HUES64 (cell line): ENCODE data around the gene IMMP2L.
A peak's percentile ranks its signal among the peaks of the same experiment; 100 is the strongest.

Source experiments
- H3K27ac ChIP-seq: 2 replicates; pipeline ENCODE4 v1.7.0; 2013; ENCODE audit warnings: low read depth, low read length, inconsistent platforms
- H3K27me3 ChIP-seq: 2 replicates; pipeline ENCODE4 v1.6.1; 2013; ENCODE audit warnings: mild to moderate bottlenecking, low read length; ENCODE audit not compliant: insufficient read depth
- H3K36me3 ChIP-seq: 2 replicates; pipeline ENCODE4 v1.6.1; 2013; ENCODE audit warnings: mild to moderate bottlenecking, low read length; ENCODE audit not compliant: insufficient read depth
- H3K4me1 ChIP-seq: 2 replicates; pipeline ENCODE4 v1.6.1; 2013; ENCODE audit warnings: mild to moderate bottlenecking, low read length, moderate library complexity; ENCODE audit not compliant: insufficient read depth
- H3K4me3 ChIP-seq: 2 replicates; pipeline ENCODE4 v1.5.1; 2013; ENCODE audit warnings: mild to moderate bottlenecking, low read length, moderate library complexity
- H3K9ac ChIP-seq: 2 replicates; pipeline ENCODE4 v1.6.1; 2013; ENCODE audit warnings: mild to moderate bottlenecking, low read depth, low read length
- H3K9me3 ChIP-seq: 2 replicates; pipeline ENCODE4 v1.6.1; 2013; ENCODE audit warnings: low read depth, low read length; ENCODE audit not compliant: insufficient read depth
- WGBS: fragments of 150-250, 120-280 bp; methylation state at CpG from one replicate; pipeline ENCODE4 v1.1.7; 2013; ENCODE audit warnings: missing lambda C conversion rate; 5-methylcytosine and 5-hydroxymethylcytosine counted together

The IMMP2L gene

DNA sequence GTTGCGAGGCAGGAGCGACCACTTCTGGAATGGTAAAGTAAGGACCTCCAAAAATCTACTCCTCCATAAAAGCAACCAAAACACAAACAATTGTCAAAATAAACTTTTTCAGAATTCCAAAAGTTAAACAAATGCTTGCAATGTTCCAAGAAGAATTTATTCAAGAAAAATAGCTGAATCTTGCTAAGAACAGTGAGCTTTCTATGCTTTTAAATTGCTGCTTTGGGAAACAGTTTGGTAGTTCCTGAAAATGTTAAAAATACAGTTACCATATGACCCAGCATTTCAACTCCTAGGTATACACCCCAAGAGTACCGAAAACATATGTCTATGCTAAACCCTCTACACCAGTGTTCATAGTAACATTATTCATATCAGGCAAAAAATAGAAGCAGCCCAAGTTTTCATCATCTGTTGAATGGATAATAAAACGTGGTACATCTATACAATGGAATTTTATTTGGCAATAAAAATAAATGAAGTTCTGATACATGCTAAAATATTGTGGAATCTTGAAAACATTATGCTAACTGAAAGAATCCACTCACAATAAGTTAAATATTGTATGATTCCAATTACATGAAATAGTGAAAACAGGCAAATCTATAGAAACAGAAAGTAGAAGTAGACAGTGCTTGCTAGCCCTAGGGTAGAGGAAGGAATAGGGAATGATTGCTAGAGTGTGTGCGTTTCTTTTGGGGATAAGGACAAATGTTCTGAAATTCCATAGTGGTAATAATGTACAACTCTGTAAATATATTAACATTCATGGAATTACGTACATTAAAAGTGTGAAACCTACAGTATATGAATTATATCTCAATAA, 414.4 kb downstream of the IMMP2L start:
- no peak overlapping the region for H3K9ac ChIP-seq
- H3K4me1 ChIP-seq = 0 out of 2 replicates have a peak, but pooled peaks cover 5% of the 10 kb centered on the region
- WGBS = 98% methylated on average over 4 of the region's 6 CpGs
- no peak overlapping the region for H3K27ac ChIP-seq
- no peak overlapping the region for H3K4me3 ChIP-seq
- H3K27me3 ChIP-seq = no peaks in the 10 kb centered on the region
- H3K36me3 ChIP-seq = no peaks in the 10 kb centered on the region
- H3K9me3 ChIP-seq = no peaks in the 10 kb centered on the region

- Histone ChIP-seq H3K4me1 (0 out of 2 replicates have a peak, but pooled peaks cover 5% of the 10 kb centered on the region), H3K9me3 (no peaks in the 10 kb centered on the region), H3K4me3 (no peak overlapping the region), H3K27me3 (no peaks in the 10 kb centered on the region), H3K9ac (no peak overlapping the region), H3K36me3 (no peaks in the 10 kb centered on the region), H3K27ac (no peak overlapping the region)
Observed at GRCh38 chr7:111146136-111146535, 416.2 kb downstream of the IMMP2L start.

DNA sequence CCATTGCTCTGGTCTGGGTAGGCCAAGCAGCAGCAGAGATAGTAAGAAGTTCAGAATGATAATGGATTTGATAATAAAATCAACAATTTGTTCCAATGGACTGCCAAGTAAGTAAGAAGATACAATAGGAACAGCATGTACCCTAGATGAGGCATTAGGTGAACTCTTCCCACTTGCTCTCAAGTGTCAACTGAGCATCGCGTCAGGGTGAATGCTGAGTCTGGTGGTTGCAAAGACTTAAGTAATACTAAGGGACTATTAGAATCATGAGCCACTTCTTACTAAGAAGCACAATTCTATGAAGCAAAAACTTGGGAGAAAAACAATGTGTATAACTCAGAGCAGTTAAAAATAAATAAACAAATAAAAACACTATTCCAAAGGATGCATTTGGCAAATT, 416.8 kb downstream of the IMMP2L start:
- H3K36me3 ChIP-seq = no peaks in the 10 kb centered on the region
- no peak overlapping the region for H3K9ac ChIP-seq
- no peak overlapping the region for H3K4me3 ChIP-seq
- WGBS = 94% methylated on average over 2 of the region's 2 CpGs
- H3K4me1 ChIP-seq = 0 out of 2 replicates have a peak, but pooled peaks cover 4% of the 10 kb centered on the region
- H3K27me3 ChIP-seq = no peaks in the 10 kb centered on the region
- no peak overlapping the region for H3K27ac ChIP-seq
- no peaks in the 10 kb centered on the region for H3K9me3 ChIP-seq

- no peak overlapping the region for H3K27ac ChIP-seq
- no peak overlapping the region for H3K4me3 ChIP-seq
- 100% methylated on average over 2 of the region's 2 CpGs for WGBS
- peaks cover 19% of the 10 kb centered on the region for H3K4me1 ChIP-seq
- no peak overlapping the region for H3K9ac ChIP-seq
- no peaks in the 10 kb centered on the region for H3K9me3 ChIP-seq
- no peaks in the 10 kb centered on the region for H3K27me3 ChIP-seq
- no peaks in the 10 kb centered on the region for H3K36me3 ChIP-seq
Observed at GRCh38 chr7:111140091-111140865, 422.0 kb downstream of the IMMP2L start.

GRCh38 chr7:111138586-111138985, 423.7 kb downstream of the IMMP2L start:
- Histone ChIP-seq H3K9ac (no peak overlapping the region), H3K27me3 (no peaks in the 10 kb centered on the region), H3K4me1 (peaks cover 19% of the 10 kb centered on the region), H3K9me3 (no peaks in the 10 kb centered on the region), H3K27ac (no peak overlapping the region; the same call in 1 of the 2 replicates), H3K36me3 (no peaks in the 10 kb centered on the region), H3K4me3 (no peak overlapping the region)

- Histone ChIP-seq H3K27me3 (no peaks in the 10 kb centered on the region), H3K4me3 (no peak overlapping the region), H3K4me1 (peaks cover 19% of the 10 kb centered on the region), H3K9ac (peak overlapping the region; percentile 28; the same call in 1 of the 2 replicates), H3K9me3 (no peaks in the 10 kb centered on the region), H3K36me3 (no peaks in the 10 kb centered on the region), H3K27ac (peak overlapping the region; percentile 0; the same call in 1 of the 2 replicates)
- WGBS = 68% methylated on average over 2 of the region's 2 CpGs
Observed at GRCh38 chr7:111138193-111138569, 424.1 kb downstream of the IMMP2L start.

DNA sequence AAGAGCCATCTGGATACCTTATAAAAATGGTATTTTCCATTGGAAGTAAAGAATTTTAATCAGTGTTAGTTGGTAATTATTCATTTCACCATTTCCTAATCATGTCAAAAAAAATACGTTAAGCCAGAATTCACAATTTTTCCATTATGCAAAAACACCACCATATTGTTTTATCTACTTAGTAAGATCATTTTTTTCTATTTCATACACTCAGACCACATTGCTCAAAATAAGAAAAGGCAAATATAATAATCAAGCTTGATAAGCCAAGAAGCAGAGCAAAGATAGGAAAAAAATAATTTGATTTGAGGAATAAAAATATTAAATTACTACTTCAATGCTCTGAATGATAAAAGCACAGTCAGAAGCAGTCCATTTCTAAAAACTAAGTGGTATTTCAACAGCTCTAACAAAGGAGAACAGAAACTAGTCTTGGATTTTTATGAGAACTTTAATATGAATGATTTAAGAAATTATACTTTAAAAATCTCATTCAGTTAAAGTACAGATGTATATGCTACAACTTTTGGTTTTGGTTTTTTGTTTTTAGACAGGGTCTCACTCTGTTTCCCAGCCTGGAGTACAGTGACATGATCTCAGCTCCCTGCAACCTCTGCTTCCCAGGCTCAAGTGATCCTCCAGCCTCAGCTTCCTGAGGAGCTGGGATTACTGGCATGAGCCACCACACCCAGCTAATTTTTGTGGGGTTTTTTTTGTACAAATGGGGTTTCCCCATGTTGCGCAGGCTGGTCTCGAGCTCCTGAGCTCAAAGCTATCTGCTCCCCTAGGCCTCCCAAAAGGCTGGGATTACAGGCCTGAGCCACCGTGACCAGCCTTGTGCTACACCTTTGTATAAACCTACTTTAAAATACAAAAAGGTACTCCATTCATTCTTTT, 424.7 kb downstream of the IMMP2L start:
- Histone ChIP-seq H3K9me3 (no peaks in the 10 kb centered on the region), H3K4me1 (peaks cover 19% of the 10 kb centered on the region), H3K27ac (0 out of 2 replicates have a peak overlapping the region, but pooled peaks have one; percentile 0), H3K36me3 (no peaks in the 10 kb centered on the region), H3K9ac (peak overlapping the region; percentile 28; the same call in 1 of the 2 replicates), H3K27me3 (no peaks in the 10 kb centered on the region), H3K4me3 (no peak overlapping the region)
- 94% methylated on average over 4 of the region's 4 CpGs for WGBS

DNA sequence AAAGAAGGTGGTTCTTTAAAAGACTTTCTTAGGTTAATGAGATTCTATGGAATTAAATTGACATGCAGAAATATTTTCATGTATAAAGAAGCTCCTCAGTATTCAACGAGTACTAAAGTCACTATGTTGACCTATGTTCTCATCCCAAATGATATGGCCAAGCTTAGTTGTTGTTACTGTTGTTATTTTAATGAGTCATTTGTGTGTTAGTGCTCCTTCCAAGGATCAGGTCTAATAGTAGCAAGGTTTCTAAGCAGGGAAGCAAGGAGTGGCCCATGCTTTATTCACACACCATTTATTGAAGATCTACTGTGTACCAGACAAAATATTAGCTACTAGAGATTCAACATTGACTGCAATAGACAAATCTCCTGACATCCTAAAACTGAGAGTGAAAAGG, 429.5 kb downstream of the IMMP2L start:
- Histone ChIP-seq H3K27ac (no peak overlapping the region), H3K9ac (no peak overlapping the region), H3K36me3 (no peaks in the 10 kb centered on the region), H3K9me3 (no peaks in the 10 kb centered on the region), H3K4me1 (peaks cover 10% of the 10 kb centered on the region), H3K4me3 (no peak overlapping the region), H3K27me3 (no peaks in the 10 kb centered on the region)
- 77% methylated on average over 1 of the region's 1 CpG for WGBS

- WGBS = 95% methylated on average over 3 of the region's 4 CpGs
- Histone ChIP-seq H3K9me3 (no peaks in the 10 kb centered on the region), H3K4me1 (no peaks in the 10 kb centered on the region), H3K4me3 (no peak overlapping the region), H3K27ac (no peak overlapping the region), H3K36me3 (no peaks in the 10 kb centered on the region), H3K9ac (no peak overlapping the region), H3K27me3 (no peaks in the 10 kb centered on the region)
Observed at GRCh38 chr7:111129435-111129834, 432.9 kb downstream of the IMMP2L start.

- 87% methylated on average over 3 of the region's 3 CpGs for WGBS
- Histone ChIP-seq H3K27me3 (no peaks in the 10 kb centered on the region), H3K4me3 (no peak overlapping the region)
Observed at GRCh38 chr7:111126987-111127386, 435.3 kb downstream of the IMMP2L start.

More at GRCh38 chr7:111126987-111127386, 435.3 kb downstream of the IMMP2L start:
- H3K4me1 ChIP-seq = no peaks in the 10 kb centered on the region
- no peak overlapping the region for H3K27ac ChIP-seq
- H3K9me3 ChIP-seq = no peaks in the 10 kb centered on the region
- no peak overlapping the region for H3K9ac ChIP-seq
- no peaks in the 10 kb centered on the region for H3K36me3 ChIP-seq
